ENCODE data around the gene TNRC18. TPM values are rescaled to one million over a fixed set of nuclear protein-coding genes. Genes with fewer than 3 reads are reported as not detected.

TNRC18 gene
- total RNA-seq, 2 experiments from 2014 or later = 12.2 to 64.2 TPM

DNA sequence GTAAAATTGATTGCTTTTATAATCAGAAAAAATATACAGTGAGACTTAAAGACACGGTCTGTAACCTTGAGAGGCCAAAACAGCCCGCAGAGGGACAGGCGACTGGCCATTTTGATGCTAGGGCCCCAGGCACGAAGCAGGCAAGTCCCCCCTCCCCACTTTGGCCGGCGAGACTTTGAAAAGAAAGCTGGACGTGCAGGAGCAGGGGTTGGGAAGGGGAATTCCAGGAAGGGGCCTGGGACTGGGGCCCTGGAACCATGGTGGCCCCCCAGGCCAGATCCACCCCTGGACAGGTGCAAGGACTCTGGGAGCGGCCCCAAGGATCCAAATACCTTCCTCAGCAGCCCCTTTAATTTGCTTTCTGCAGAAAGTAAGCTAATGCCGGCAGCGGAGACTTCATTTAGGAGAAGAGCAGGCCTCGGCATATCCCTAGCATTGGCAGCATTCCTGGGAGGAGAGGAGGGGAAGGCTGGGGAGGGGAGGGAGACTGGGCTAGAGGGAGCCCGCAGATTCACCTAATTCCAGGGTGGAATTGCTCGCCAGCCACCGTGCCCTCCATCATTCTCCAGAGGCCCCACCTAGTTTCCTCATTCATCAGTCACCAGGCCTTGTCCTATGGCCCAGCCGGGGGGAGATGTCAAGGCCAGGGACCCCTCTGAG lies 24.9 kb upstream of the TNRC18 start:
- no peaks in the 10 kb centered on the region for H4K20me1 ChIP-seq (ENCODE audit: insufficient read depth, low read length)
- H3K9me3 ChIP-seq (ENCODE audit: low read length) = no peaks in the 10 kb centered on the region
- no peaks in the 10 kb centered on the region for H3K79me2 ChIP-seq (ENCODE audit: insufficient read depth, low read depth, low read length)
- ChIA-PET CTCF (ENCODE audit: unreplicated experiment) (interaction anchor here (0.6 kb wide), 1 partner anchor 84 kb away, joined by 4 read pairs; no protein-coding TSS in a partner anchor), POLR2A (no interaction called here)
- DNase-seq (ENCODE audit: low spot score) = no peak
- H3K9me2 ChIP-seq (ENCODE audit: insufficient read depth, low read length) = no peaks in the 10 kb centered on the region
- no peak overlapping the region for H3K4me3 ChIP-seq (ENCODE audit: low read depth, low read length, poor library complexity, severe bottlenecking)
- H2AFZ ChIP-seq (ENCODE audit: low read length) = no peak overlapping the region
- TF ChIP-seq EZH2phosphoT487 (IDR thresholded peaks at IDR 0.05; ENCODE audit: borderline replicate concordance, low read depth, low read length) = no peak
- TF ChIP-seq, protein P1, sequence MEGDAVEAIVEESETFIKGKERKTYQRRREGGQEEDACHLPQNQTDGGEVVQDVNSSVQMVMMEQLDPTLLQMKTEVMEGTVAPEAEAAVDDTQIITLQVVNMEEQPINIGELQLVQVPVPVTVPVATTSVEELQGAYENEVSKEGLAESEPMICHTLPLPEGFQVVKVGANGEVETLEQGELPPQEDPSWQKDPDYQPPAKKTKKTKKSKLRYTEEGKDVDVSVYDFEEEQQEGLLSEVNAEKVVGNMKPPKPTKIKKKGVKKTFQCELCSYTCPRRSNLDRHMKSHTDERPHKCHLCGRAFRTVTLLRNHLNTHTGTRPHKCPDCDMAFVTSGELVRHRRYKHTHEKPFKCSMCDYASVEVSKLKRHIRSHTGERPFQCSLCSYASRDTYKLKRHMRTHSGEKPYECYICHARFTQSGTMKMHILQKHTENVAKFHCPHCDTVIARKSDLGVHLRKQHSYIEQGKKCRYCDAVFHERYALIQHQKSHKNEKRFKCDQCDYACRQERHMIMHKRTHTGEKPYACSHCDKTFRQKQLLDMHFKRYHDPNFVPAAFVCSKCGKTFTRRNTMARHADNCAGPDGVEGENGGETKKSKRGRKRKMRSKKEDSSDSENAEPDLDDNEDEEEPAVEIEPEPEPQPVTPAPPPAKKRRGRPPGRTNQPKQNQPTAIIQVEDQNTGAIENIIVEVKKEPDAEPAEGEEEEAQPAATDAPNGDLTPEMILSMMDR (conservative IDR thresholded peaks at IDR 0.05; ENCODE audit: low read length) = no peak
- no peaks in the 10 kb centered on the region for H3K36me3 ChIP-seq (ENCODE audit: insufficient read depth, low read length)
- H3K4me1 ChIP-seq (ENCODE audit: insufficient read depth, low read length, poor library complexity, severe bottlenecking) = no peaks in the 10 kb centered on the region
- no TSS peak for BruUV-seq (replicated peaks)
- intact Hi-C loops (cut with micrococcal nuclease; ENCODE audit: unreplicated experiment) = no loop called here
- no peak overlapping the region for H3K4me2 ChIP-seq (ENCODE audit: low read length)
- no peak overlapping the region for H3K27ac ChIP-seq (ENCODE audit: low read depth, low read length, poor library complexity, severe bottlenecking)

DNA sequence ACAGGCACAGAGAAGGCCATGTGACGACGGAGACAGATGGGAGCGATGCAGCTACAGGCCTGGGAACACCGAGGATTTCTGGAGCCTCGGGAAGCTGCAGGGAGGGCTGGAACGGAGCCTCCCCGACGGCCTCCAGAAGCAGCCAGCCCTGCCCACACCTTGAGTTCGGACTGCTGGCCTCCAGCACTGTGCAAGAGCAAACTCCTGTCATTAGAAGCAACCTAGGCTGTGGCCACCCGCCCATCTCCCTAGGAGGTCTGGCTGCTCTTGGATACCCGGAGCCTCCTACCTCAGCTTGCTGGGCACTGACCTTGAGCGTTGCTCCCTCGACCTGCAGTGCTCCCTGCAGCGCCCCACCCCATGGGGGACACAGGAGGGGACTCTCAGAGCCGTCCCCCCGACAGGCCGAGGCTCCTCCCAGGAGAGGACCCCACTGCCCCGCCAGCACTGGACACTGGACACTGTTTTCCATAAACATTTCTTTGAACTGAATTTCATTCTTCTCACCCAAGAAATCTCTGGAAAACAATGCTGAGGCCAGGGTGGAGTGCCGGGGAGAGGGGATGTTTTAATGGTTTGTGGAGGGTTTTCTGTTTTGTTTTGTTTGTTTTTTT lies 22.5 kb upstream of the TNRC18 start:
- no peaks in the 10 kb centered on the region for H3K79me2 ChIP-seq (ENCODE audit: insufficient read depth, low read depth, low read length)
- H3K9me2 ChIP-seq (ENCODE audit: insufficient read depth, low read length) = no peaks in the 10 kb centered on the region
- intact Hi-C loops (cut with micrococcal nuclease; ENCODE audit: unreplicated experiment) = no loop called here
- BruUV-seq (replicated peaks) = no TSS peak
- peaks cover 14% of the 10 kb centered on the region for H3K4me1 ChIP-seq (ENCODE audit: insufficient read depth, low read length, poor library complexity, severe bottlenecking)
- no peak for DNase-seq (ENCODE audit: low spot score)
- H3K9me3 ChIP-seq (ENCODE audit: low read length) = no peaks in the 10 kb centered on the region
- TF ChIP-seq, protein P1 (conservative IDR thresholded peaks at IDR 0.05; ENCODE audit: low read length) = no peak
- TF ChIP-seq EZH2phosphoT487 (IDR thresholded peaks at IDR 0.05; ENCODE audit: borderline replicate concordance, low read depth, low read length) = no peak
- H4K20me1 ChIP-seq (ENCODE audit: insufficient read depth, low read length) = no peaks in the 10 kb centered on the region
- no peak overlapping the region for H2AFZ ChIP-seq (ENCODE audit: low read length)
- ChIA-PET POLR2A (no interaction called here), CTCF (ENCODE audit: unreplicated experiment) (no interaction called here)
- no peak overlapping the region for H3K27ac ChIP-seq (ENCODE audit: low read depth, low read length, poor library complexity, severe bottlenecking)
- no peak overlapping the region for H3K4me2 ChIP-seq (ENCODE audit: low read length)
- no peaks in the 10 kb centered on the region for H3K36me3 ChIP-seq (ENCODE audit: insufficient read depth, low read length)
- no peak overlapping the region for H3K4me3 ChIP-seq (ENCODE audit: low read depth, low read length, poor library complexity, severe bottlenecking)

DNA sequence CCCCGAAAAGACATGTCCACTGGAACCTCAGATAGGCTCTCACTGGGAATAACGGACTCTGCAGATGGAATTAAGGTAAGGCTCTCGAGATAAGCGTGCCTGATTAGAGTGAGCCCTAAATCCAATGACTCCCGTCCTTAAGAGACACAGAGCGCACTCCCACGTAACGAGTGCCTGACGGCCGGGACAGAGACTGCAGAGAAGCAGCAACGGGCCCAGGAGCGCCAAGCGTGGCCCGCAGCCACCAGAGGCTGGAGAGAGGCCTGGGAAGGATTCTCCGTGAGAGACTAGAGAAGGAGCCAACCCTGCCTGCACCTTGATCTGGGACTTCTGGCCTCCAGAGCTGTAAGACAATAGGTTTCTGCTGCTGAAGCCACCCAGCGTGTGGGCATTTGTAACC lies 20.0 kb upstream of the TNRC18 start:
- H3K9me2 ChIP-seq (ENCODE audit: insufficient read depth, low read length) = no peaks in the 10 kb centered on the region
- intact Hi-C loops (cut with micrococcal nuclease; ENCODE audit: unreplicated experiment) = no loop called here
- peaks cover 14% of the 10 kb centered on the region for H3K4me1 ChIP-seq (ENCODE audit: insufficient read depth, low read length, poor library complexity, severe bottlenecking)
- no peak overlapping the region for H2AFZ ChIP-seq (ENCODE audit: low read length)
- no peak overlapping the region for H3K4me2 ChIP-seq (ENCODE audit: low read length)
- no peak overlapping the region for H3K27ac ChIP-seq (ENCODE audit: low read depth, low read length, poor library complexity, severe bottlenecking)
- TF ChIP-seq, protein P1 (conservative IDR thresholded peaks at IDR 0.05; ENCODE audit: low read length) = no peak
- no peaks in the 10 kb centered on the region for H3K79me2 ChIP-seq (ENCODE audit: insufficient read depth, low read depth, low read length)
- H3K9me3 ChIP-seq (ENCODE audit: low read length) = no peaks in the 10 kb centered on the region
- H3K36me3 ChIP-seq (ENCODE audit: insufficient read depth, low read length) = no peaks in the 10 kb centered on the region
- no TSS peak for BruUV-seq (replicated peaks)
- ChIA-PET CTCF (ENCODE audit: unreplicated experiment) (no interaction called here), POLR2A (no interaction called here)
- no peaks in the 10 kb centered on the region for H4K20me1 ChIP-seq (ENCODE audit: insufficient read depth, low read length)
- DNase-seq (ENCODE audit: low spot score) = no peak
- no peak overlapping the region for H3K4me3 ChIP-seq (ENCODE audit: low read depth, low read length, poor library complexity, severe bottlenecking)
